NT2/D1 (cell line): ENCODE results near the gene INAFM2.

ENCODE experiments used
- DNase-seq: peaks from one replicate; pipeline ENCODE4 v3.0.0-alpha.2; 2011; ENCODE audit warnings: low read depth, low spot score
- H3K27me3 ChIP-seq: 2 replicates; pipeline ENCODE4 v1.6.0; 2011; ENCODE audit warnings: mild to moderate bottlenecking; ENCODE audit not compliant: insufficient read length, insufficient read depth
- H3K36me3 ChIP-seq: 2 replicates; pipeline ENCODE4 v1.6.1; 2011; ENCODE audit warnings: mild to moderate bottlenecking, low read length, mixed read lengths; ENCODE audit not compliant: insufficient read depth, insufficient read length
- H3K4me1 ChIP-seq: 2 replicates; pipeline ENCODE4 v1.5.1; 2011; ENCODE audit not compliant: insufficient read depth, insufficient read length
- H3K4me3 ChIP-seq: 2 replicates; pipeline ENCODE4 v1.5.1; 2011; ENCODE audit warnings: low read depth; ENCODE audit not compliant: insufficient read length
- H3K9ac ChIP-seq: 2 replicates; pipeline ENCODE4 v1.6.0; 2011; ENCODE audit warnings: low read depth; ENCODE audit not compliant: insufficient read length
- H3K9me3 ChIP-seq: 2 replicates; pipeline ENCODE4 v1.5.1; 2011; ENCODE audit warnings: mild to moderate bottlenecking, low read length; ENCODE audit not compliant: insufficient read depth
- SUZ12 ChIP-seq: IDR thresholded peaks from 2 replicates; pipeline ENCODE4 v1.6.1; 2011; ENCODE audit not compliant: insufficient read length, insufficient read depth; ENCODE audit errors: extremely low read depth
- YY1 ChIP-seq: IDR thresholded peaks from 2 replicates; pipeline ENCODE4 v1.6.1; 2011; ENCODE audit not compliant: insufficient read length, insufficient read depth
- ZNF274 ChIP-seq: IDR thresholded peaks from 2 replicates; pipeline ENCODE4 v1.6.1; 2011; ENCODE audit warnings: mild to moderate bottlenecking, low read depth, low read length

Gene INAFM2

GRCh38 chr15:40345867-40346578 lies 22.5 kb downstream of the INAFM2 start:
- DNase-seq = no peak
- Histone ChIP-seq H3K9me3 (no peaks in the 10 kb centered on the region), H3K4me3 (no peak overlapping the region), H3K4me1 (peaks cover 23% of the 10 kb centered on the region), H3K27me3 (no peaks in the 10 kb centered on the region), H3K36me3 (no peaks in the 10 kb centered on the region), H3K9ac (no peak overlapping the region)
- TF ChIP-seq SUZ12 (no peak), YY1 (no peak), ZNF274 (no peak)

- Histone ChIP-seq H3K36me3 (no peaks in the 10 kb centered on the region), H3K4me1 (peaks cover 21% of the 10 kb centered on the region), H3K9me3 (no peaks in the 10 kb centered on the region), H3K9ac (no peak overlapping the region), H3K27me3 (no peaks in the 10 kb centered on the region), H3K4me3 (no peak overlapping the region)
- no peak for DNase-seq
- TF ChIP-seq ZNF274 (no peak), SUZ12 (no peak), YY1 (no peak)
Observed at GRCh38 chr15:40346579-40347558, 23.4 kb downstream of the INAFM2 start.

- peaks cover 21% of the 10 kb centered on the region for H3K4me1 ChIP-seq
- H3K27me3 ChIP-seq = no peaks in the 10 kb centered on the region
- H3K9me3 ChIP-seq = no peaks in the 10 kb centered on the region
- no peak overlapping the region for H3K9ac ChIP-seq
- H3K36me3 ChIP-seq = no peaks in the 10 kb centered on the region
- DNase-seq = no peak
- no peak overlapping the region for H3K4me3 ChIP-seq
- TF ChIP-seq YY1 = no peak
- TF ChIP-seq SUZ12 = no peak
- TF ChIP-seq ZNF274 = no peak
Observed at GRCh38 chr15:40347559-40348473, 24.3 kb downstream of the INAFM2 start.

- H3K36me3 ChIP-seq = no peaks in the 10 kb centered on the region
- peaks cover 15% of the 10 kb centered on the region for H3K4me1 ChIP-seq
- H3K4me3 ChIP-seq = no peak overlapping the region
- H3K9ac ChIP-seq = no peak overlapping the region
- no peaks in the 10 kb centered on the region for H3K9me3 ChIP-seq
- no peak for DNase-seq
- H3K27me3 ChIP-seq = no peaks in the 10 kb centered on the region
- TF ChIP-seq YY1 (no peak), ZNF274 (no peak), SUZ12 (no peak)
Observed at GRCh38 chr15:40348474-40348870, 25.0 kb downstream of the INAFM2 start.

GRCh38 chr15:40349163-40349562 lies 25.7 kb downstream of the INAFM2 start:
- no peaks in the 10 kb centered on the region for H3K9me3 ChIP-seq
- H3K4me1 ChIP-seq = peaks cover 21% of the 10 kb centered on the region
- H3K36me3 ChIP-seq = no peaks in the 10 kb centered on the region
- no peak overlapping the region for H3K9ac ChIP-seq
- H3K27me3 ChIP-seq = no peaks in the 10 kb centered on the region
- no peak for DNase-seq
- H3K4me3 ChIP-seq = no peak overlapping the region
- TF ChIP-seq YY1 (no peak), SUZ12 (no peak), ZNF274 (no peak)

- Histone ChIP-seq H3K9me3 (no peaks in the 10 kb centered on the region), H3K4me1 (peaks cover 9% of the 10 kb centered on the region), H3K4me3 (no peak overlapping the region), H3K9ac (no peak overlapping the region), H3K36me3 (no peaks in the 10 kb centered on the region), H3K27me3 (peaks cover 14% of the 10 kb centered on the region)
- DNase-seq = no peak
- TF ChIP-seq SUZ12 = no peak
- TF ChIP-seq YY1 = no peak
- TF ChIP-seq ZNF274 = no peak
Observed at GRCh38 chr15:40352281-40352901, 28.9 kb downstream of the INAFM2 start.
